GM19397 (cell line): ENCODE data around the gene JAG2.

Source experiments
- ATAC-seq: cut with Tn5 transposase; IDR thresholded peaks from one replicate; pipeline ENCODE4 v1.9.1; 2021; ENCODE audit warnings: mild to moderate bottlenecking, moderate library complexity; ENCODE audit not compliant: unreplicated experiment

Gene JAG2

DNA sequence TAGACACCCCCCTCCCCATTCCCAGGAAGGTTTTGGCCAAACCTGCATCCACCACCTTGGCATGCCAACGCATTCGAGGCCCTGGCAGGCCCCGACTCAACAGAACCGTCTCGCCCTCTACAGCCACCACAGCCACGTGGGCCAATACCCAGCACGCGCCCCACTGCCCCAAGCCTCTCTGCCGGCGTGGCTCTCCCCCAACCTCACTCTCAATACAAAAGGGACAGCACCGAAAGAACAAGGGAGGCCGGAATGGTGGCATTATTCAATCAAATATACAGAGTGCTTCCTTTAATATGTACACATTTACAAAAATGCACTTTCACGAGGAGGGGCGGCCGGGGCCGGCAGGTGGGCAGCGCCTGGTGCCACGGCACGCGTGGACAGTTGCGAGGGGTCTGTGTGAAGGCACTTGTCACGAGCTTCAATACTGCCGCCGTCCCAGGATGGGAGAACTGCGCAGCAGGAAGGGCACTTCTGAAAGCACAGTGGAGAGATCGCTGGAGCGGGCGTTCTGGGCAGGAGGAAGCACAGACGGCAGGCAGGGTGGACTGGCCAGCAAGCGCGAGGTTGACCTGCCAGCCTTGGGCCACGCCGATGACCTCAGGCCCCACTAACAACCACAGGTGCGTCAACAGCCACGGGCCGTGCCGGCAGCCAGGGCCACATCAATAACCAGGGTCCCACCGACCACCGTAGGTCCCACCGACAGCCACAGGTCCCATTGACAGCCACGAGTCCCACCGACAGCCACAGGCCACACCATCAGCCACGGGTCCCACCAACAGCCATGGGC, 26.9 kb downstream of the JAG2 start:
- no peak for ATAC-seq

- ATAC-seq: no peak
These were observed 27.6 kb downstream of the JAG2 start for GRCh38 chr14:105141026-105141425.

- no peak for ATAC-seq
These were observed 28.0 kb downstream of the JAG2 start for GRCh38 chr14:105140581-105140980.

DNA sequence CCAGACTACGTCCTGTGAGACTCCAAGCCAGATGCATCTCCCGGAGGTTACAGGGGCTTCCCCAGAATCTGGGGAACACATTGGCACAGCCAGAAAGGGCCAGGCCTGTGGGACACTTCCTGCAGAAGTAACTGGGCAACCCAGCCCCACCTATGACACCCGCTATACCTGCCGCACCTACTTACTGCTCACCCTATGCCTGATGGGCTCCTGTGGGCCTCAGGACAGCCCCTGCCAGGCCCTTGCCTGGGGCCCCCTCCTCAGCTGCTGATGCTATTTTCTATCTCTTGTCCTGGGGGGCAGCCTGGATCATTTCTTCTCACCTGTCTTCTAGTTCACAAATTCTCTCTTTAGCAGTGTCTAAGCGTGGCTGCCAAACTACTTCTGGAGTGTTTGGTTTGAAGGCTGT, 28.7 kb downstream of the JAG2 start:
- no peak for ATAC-seq

- ATAC-seq: no peak
These were observed 29.3 kb downstream of the JAG2 start for GRCh38 chr14:105139212-105139825.

- ATAC-seq: no peak
These were observed 29.9 kb downstream of the JAG2 start for GRCh38 chr14:105138551-105139111.

DNA sequence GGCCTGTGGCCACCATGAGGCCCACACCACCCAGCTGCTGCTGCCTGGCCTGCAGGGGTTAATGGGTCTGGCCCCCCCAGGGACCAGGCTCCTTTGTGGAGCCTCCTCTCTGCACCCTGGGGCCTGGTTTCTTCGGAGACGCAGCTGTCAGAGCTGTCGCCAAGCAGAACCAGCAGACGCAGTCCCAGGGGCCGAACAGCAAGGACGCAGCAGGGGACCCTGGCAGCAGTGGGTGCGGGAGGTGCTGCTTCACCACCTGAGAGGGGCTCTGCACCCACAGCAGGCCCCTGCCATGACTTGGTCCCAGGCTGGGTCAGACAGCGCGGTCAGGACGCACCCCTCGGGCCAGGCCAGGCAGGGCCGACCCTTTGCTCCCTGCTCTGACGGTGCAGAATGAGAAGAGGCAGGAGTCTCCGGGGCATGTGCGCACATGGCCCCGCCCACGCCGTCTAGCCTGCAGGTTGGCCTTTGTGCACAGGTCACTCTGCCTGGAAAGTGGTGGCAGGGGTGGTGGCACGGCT, 30.5 kb downstream of the JAG2 start:
- ATAC-seq: no peak

DNA sequence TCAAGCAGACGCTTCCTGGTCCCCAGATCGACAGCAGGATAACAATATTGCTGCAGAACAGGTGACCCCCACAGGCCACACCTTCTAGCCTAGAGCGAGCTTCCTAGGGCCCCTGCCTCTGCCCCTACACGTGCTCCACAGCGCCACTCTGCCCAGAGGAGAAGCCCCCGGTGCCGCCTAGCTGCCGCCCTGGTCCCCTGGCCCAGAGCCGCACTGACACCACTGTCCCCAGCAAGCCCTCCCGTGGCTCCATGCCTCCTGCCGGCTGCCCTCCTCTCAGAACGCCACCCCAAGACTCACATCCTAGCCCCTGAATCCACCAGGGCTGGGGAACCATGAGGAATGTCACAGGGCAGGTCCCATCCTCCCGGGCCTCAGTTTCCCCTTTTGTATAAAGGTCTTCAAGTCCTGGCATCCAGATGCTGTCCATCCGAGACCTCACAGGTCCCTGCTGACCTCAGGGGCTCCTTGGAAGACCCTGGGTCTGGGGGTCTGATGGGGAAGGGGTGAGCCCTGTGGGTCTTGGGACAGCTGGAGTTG, 31.0 kb downstream of the JAG2 start:
- ATAC-seq: no peak

GRCh38 chr14:105136401-105137322, 31.9 kb downstream of the JAG2 start:
- no peak for ATAC-seq

- no peak for ATAC-seq
These were observed 32.7 kb downstream of the JAG2 start for GRCh38 chr14:105135700-105136395.

DNA sequence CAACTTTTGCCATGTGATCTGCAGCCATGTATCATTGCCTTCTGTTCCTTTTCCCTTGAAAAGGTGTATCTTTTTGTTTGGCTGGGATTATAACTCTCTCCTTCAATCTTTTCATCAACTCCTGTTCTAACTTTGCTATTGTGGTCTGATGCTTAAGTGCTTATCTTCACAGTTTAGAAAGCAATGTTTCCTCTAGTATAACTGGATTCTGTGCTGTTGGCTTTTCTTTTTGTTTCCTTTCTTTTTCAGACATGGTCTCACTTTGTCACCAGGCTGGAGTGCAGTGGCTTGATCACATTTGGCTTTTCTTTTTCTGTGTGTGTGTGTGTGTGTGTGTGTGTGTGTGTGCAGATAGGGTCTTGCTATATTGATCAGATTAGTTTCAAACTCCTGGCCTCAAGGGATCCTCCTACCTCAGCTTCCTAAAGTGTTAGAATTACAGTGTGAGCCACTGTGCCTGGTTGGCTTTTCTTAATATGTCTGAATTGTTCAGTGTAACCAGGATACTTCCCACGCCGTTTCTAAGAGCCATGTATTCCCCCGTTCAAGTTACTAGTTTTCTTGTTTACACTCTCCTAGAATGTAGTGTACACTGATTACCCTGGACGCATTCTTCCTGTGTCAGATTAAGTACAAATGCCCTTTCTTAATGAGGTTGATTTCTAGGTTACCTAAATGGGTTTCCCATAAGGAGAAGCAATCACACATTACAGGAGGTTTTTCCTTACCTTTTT, 35.5 kb downstream of the JAG2 start:
- ATAC-seq: no peak

DNA sequence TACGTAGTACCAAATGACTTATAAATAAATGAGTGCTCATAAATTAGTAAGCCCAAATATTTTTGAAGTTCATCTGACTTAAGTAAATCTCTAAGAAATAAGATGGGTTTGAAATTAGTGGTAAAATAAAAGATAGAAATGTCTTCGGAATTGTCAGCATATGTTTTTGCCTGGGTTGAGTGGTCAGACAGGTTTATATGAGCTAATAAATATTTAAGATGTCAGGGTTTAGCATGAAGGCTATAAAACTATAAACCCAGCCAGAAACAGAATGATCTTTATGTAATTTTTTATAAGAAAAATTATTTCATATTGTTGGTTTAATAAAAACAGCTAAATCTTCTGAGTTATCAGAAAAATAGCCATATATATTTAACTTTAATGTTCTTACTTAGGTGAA, 37.3 kb downstream of the JAG2 start:
- ATAC-seq: no peak

DNA sequence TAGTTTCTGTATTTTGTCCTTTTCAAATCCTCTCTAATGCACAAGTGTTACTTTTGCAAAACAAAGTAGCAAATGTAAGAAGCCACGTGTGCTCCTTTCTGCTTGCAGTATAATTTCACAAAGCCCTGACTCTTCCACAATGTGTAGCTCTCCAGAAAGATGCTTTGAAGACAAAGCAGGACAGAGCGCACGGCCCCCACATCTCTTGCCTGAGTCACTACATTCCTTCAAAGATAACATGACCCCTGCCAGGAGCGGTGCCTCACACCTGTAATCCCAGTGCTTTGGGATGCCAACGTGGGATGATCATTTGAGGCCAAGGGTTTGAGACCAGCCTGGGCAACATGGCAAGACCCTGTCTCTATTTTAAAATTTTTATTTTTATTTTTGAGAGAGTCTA, 40.5 kb downstream of the JAG2 start:
- no peak for ATAC-seq

DNA sequence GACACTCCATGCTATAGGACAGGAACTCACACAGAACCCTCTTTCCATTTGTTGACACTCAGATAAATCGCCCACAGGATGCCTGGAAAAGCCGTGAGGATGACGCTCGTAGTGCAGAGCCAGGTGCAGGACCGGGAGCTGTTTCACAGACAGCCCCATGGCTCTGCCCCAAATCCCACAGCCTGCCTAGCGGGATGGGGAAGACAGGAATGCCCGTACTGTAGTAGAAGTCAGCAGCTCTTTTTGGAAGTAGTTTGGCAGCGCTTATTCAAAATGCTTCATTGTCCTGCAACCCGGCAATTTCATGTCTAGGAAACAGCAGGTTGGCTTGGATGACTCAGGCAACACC, 41.6 kb downstream of the JAG2 start:
- ATAC-seq: no peak

- no peak for ATAC-seq
These were observed 42.2 kb downstream of the JAG2 start for GRCh38 chr14:105126126-105126980.

DNA sequence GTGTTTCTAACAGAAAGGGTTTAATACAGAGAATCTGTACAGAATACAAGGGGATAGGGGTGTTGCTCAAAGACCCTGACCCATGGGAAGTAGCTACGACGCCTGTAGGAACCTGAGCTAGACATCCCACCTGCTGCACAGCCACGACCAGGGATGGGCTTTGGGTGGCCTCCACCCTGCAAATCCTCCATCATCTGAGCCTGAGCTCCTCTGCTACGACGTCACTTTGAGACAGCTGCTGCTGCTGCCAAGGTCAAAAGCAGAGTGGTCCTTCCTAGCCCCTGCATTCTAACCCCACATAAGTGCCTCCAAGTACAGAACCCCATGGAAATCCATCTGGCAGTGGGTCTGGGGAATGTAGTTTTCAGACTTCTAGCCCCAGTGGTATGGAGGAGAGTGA, 43.8 kb downstream of the JAG2 start:
- no peak for ATAC-seq

DNA sequence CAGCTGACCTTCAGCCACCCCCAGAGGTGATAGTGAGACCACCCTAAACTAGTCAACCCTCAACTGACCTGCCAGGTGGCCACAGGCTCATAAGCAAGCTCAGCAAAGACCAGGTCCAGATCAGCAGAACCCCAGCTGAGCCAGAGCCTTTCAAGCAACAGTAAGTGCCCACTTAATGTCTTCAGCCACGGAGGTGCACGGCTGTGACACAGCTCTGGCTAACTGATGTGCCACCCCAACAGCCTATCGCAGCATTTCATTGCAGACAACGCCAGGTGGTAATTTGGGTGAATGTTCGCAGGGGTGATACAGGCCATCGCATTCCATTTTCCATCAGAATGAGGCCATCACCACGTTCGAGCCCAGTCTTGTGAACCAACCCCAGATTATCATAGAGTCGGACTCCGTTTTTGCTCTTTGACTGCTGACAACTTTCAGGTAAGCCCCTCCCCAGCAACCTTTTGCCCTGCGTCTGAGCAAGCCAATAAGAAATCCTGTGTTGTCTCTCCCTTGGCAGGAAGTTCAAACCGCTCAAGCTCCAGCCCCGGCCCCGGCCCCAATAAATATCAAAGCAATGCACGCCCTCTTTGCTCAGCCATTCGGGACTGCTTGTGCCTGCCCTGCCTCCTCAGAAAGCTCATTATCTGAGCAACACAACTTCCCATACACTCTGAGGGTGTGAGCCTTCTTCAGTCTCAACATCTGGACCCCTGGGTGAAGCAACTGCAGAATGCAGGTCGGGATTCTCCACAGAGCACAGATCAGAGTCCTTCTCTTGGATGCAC, 44.4 kb downstream of the JAG2 start:
- ATAC-seq: no peak
